ENCODE results near the gene TNFRSF12A. TPM values are rescaled to one million over a fixed set of nuclear protein-coding genes. Genes with fewer than 3 reads are reported as not detected.

The TNFRSF12A gene
- total and polyA plus RNA-seq, 2 of the 13 experiments (the other 11 are each of a cell fraction or from before 2014, with no cell fraction given), result 61.9 to 66.0 TPM

DNA sequence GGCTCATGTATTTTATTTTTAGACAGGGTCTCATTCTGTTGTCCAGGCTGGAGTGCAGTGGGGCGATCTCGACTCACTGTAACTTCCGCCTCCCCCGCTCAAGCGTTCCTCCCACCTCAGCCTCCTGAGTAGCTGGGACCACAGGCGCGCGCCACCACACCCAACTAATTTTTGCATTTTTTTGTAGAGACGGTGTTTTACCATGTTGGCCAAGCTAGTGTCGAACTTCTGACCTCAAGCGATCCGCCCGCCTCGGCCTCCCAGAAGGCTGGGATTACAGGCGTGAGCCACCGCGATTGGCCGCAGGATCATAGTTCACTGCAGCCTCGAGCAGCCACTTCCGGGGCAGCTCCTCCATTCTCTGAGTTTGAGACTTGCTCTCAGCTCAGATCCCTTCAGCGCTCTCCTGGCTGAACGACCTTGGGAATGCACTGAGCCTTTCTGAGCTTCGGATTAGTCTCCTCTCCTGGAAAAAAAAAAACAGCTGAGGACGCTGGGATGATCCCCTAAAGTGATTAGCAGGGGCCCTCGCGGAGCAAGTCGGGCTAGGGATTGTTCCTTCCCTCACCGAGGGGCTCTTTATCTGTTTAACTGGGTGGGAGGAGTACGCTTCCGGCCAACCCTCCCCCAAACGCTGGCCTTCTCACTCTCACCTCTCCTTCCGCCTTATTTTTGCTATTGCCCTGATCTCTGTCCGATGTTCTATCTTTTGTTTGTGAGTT lies 38.8 kb upstream of the TNFRSF12A start (continued):
- TF ChIP-seq, protein P1, sequence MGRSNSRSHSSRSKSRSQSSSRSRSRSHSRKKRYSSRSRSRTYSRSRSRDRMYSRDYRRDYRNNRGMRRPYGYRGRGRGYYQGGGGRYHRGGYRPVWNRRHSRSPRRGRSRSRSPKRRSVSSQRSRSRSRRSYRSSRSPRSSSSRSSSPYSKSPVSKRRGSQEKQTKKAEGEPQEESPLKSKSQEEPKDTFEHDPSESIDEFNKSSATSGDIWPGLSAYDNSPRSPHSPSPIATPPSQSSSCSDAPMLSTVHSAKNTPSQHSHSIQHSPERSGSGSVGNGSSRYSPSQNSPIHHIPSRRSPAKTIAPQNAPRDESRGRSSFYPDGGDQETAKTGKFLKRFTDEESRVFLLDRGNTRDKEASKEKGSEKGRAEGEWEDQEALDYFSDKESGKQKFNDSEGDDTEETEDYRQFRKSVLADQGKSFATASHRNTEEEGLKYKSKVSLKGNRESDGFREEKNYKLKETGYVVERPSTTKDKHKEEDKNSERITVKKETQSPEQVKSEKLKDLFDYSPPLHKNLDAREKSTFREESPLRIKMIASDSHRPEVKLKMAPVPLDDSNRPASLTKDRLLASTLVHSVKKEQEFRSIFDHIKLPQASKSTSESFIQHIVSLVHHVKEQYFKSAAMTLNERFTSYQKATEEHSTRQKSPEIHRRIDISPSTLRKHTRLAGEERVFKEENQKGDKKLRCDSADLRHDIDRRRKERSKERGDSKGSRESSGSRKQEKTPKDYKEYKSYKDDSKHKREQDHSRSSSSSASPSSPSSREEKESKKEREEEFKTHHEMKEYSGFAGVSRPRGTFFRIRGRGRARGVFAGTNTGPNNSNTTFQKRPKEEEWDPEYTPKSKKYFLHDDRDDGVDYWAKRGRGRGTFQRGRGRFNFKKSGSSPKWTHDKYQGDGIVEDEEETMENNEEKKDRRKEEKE (IDR thresholded peaks at IDR 0.05), result no peak
- TF ChIP-seq KMT2A (CRISPR knock-in tag; IDR thresholded peaks at IDR 0.05) (peak; percentile 34; the same call in 1 of the 2 replicates), SP140L (CRISPR knock-in tag; IDR thresholded peaks at IDR 0.05; ENCODE audit: borderline replicate concordance) (no peak), ZKSCAN1 (IDR thresholded peaks at IDR 0.05; ENCODE audit: low read length) (no peak), NFYB (CRISPR knock-in tag; IDR thresholded peaks at IDR 0.05) (peak; percentile 51; the same call in 1 of the 2 replicates), ZNF547 (CRISPR knock-in tag; IDR thresholded peaks at IDR 0.05) (no peak), KDM3A (CRISPR knock-in tag; IDR thresholded peaks at IDR 0.05; ENCODE audit: low read depth) (peak; percentile 55; the same call in 1 of the 2 replicates), MEF2D (CRISPR knock-in tag; IDR thresholded peaks at IDR 0.05) (peak; percentile 66; the same call in 1 of the 2 replicates), FIP1L1 (IDR thresholded peaks at IDR 0.05; ENCODE audit: borderline replicate concordance, insufficient read depth, low read depth, low read length) (no peak), FOSL2 (CRISPR knock-in tag; IDR thresholded peaks at IDR 0.05) (0 out of 2 replicates have a peak, but pooled peaks have one; percentile 4), CHD2 (IDR thresholded peaks at IDR 0.05; ENCODE audit: low read depth, low read length) (no peak), ZSCAN20 (CRISPR knock-in tag; IDR thresholded peaks at IDR 0.05; ENCODE audit: borderline replicate concordance) (no peak), GATAD1 (CRISPR knock-in tag; IDR thresholded peaks at IDR 0.05) (peak; percentile 67)
- TF ChIP-seq, protein P2, sequence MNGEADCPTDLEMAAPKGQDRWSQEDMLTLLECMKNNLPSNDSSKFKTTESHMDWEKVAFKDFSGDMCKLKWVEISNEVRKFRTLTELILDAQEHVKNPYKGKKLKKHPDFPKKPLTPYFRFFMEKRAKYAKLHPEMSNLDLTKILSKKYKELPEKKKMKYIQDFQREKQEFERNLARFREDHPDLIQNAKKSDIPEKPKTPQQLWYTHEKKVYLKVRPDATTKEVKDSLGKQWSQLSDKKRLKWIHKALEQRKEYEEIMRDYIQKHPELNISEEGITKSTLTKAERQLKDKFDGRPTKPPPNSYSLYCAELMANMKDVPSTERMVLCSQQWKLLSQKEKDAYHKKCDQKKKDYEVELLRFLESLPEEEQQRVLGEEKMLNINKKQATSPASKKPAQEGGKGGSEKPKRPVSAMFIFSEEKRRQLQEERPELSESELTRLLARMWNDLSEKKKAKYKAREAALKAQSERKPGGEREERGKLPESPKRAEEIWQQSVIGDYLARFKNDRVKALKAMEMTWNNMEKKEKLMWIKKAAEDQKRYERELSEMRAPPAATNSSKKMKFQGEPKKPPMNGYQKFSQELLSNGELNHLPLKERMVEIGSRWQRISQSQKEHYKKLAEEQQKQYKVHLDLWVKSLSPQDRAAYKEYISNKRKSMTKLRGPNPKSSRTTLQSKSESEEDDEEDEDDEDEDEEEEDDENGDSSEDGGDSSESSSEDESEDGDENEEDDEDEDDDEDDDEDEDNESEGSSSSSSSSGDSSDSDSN (CRISPR knock-in tag; IDR thresholded peaks at IDR 0.05), result peak; percentile 54; the same call in 1 of the 2 replicates
- TF ChIP-seq, protein P3, sequence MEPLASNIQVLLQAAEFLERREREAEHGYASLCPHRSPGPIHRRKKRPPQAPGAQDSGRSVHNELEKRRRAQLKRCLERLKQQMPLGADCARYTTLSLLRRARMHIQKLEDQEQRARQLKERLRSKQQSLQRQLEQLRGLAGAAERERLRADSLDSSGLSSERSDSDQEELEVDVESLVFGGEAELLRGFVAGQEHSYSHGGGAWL (CRISPR knock-in tag; IDR thresholded peaks at IDR 0.05), result peak; percentile 55; the same call in 1 of the 2 replicates
- TF ChIP-seq, protein P4, sequence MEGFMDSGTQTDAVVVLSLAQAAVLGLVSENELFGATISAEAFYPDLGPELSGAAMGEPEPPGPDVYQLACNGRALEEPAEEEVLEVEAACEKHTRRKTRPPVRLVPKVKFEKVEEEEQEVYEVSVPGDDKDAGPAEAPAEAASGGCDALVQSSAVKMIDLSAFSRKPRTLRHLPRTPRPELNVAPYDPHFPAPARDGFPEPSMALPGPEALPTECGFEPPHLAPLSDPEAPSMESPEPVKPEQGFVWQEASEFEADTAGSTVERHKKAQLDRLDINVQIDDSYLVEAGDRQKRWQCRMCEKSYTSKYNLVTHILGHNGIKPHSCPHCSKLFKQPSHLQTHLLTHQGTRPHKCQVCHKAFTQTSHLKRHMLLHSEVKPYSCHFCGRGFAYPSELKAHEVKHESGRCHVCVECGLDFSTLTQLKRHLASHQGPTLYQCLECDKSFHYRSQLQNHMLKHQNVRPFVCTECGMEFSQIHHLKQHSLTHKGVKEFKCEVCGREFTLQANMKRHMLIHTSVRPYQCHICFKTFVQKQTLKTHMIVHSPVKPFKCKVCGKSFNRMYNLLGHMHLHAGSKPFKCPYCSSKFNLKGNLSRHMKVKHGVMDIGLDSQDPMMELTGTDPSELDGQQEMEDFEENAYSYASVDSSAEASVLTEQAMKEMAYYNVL (CRISPR knock-in tag; IDR thresholded peaks at IDR 0.05; ENCODE audit: borderline replicate concordance), result peak; percentile 47; the same call in 1 of the 2 replicates
- TF ChIP-seq, protein P5, sequence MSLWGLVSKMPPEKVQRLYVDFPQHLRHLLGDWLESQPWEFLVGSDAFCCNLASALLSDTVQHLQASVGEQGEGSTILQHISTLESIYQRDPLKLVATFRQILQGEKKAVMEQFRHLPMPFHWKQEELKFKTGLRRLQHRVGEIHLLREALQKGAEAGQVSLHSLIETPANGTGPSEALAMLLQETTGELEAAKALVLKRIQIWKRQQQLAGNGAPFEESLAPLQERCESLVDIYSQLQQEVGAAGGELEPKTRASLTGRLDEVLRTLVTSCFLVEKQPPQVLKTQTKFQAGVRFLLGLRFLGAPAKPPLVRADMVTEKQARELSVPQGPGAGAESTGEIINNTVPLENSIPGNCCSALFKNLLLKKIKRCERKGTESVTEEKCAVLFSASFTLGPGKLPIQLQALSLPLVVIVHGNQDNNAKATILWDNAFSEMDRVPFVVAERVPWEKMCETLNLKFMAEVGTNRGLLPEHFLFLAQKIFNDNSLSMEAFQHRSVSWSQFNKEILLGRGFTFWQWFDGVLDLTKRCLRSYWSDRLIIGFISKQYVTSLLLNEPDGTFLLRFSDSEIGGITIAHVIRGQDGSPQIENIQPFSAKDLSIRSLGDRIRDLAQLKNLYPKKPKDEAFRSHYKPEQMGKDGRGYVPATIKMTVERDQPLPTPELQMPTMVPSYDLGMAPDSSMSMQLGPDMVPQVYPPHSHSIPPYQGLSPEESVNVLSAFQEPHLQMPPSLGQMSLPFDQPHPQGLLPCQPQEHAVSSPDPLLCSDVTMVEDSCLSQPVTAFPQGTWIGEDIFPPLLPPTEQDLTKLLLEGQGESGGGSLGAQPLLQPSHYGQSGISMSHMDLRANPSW (CRISPR knock-in tag; IDR thresholded peaks at IDR 0.05; ENCODE audit: borderline replicate concordance), result peak; percentile 80; the same call in 1 of the 2 replicates

All from HepG2 (cell line).